GM12801 (cell line): Measurements from ENCODE around the gene PTPN20.

Experiments used
- TF ChIP-seq, protein P1 (sequence below): IDR thresholded peaks from one replicate; pipeline ENCODE4 v1.5.1; 2011; ENCODE audit warnings: control low read depth; ENCODE audit not compliant: insufficient read length; ENCODE audit errors: extremely low read depth

PTPN20 gene

GRCh38 chr10:47009215-47009838 lies 98.1 kb downstream of the PTPN20 start:
- TF ChIP-seq, protein P1, sequence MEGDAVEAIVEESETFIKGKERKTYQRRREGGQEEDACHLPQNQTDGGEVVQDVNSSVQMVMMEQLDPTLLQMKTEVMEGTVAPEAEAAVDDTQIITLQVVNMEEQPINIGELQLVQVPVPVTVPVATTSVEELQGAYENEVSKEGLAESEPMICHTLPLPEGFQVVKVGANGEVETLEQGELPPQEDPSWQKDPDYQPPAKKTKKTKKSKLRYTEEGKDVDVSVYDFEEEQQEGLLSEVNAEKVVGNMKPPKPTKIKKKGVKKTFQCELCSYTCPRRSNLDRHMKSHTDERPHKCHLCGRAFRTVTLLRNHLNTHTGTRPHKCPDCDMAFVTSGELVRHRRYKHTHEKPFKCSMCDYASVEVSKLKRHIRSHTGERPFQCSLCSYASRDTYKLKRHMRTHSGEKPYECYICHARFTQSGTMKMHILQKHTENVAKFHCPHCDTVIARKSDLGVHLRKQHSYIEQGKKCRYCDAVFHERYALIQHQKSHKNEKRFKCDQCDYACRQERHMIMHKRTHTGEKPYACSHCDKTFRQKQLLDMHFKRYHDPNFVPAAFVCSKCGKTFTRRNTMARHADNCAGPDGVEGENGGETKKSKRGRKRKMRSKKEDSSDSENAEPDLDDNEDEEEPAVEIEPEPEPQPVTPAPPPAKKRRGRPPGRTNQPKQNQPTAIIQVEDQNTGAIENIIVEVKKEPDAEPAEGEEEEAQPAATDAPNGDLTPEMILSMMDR = no peak

DNA sequence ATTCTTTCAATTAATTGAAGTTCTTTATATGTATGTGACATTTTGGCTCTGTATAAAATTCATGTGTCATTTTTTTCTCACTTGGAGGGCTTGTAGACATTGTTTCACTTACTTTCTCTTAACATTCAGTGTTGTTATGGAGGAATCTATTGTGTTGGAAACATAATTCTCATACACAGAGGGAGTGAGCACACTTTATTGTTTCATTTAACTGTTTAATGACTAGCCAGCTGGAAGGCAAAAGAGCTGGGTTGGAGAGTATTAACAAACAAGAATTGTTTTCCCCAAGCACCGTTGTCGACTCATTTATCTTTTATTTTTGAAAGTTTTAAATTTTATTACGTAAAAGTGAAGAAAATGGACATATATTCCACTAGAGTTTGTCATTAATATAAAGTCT lies 98.8 kb downstream of the PTPN20 start:
- TF ChIP-seq, protein P1 = no peak

GRCh38 chr10:47012214-47012613 lies 101.0 kb downstream of the PTPN20 start:
- TF ChIP-seq, protein P1 = no peak

DNA sequence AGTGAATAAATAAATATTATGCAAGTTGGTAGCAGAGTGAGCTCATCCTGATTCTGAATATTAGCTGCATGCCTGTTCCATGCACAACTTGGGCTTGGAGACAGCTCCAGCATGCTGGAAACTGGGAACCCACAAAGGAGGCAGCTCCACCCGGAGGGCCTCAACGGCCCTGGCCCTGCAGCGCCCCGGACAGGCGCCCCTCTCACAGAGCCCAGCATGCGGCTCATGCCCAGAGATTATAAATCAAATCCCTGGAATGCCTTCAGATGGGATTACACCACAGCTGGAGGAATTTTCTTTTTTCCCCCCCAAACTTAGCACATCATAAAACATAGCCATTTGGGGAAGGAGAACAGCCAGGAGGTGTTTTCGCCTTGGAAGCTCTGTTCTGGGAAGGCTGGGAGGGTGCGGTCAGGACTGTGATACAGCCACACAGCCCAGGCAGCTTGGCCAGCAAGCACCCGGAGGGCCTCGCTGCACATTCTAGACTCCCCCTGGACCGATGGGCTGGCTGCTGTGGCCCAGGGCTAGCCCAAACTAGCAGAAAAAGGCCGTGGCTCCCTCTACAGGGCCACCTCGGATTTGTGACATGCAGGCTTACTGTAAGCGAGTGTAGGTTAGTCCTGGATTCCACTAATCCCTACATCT lies 102.4 kb downstream of the PTPN20 start:
- TF ChIP-seq, protein P1 = no peak

GRCh38 chr10:47015404-47015803 lies 104.2 kb downstream of the PTPN20 start:
- TF ChIP-seq, protein P1 = no peak

DNA sequence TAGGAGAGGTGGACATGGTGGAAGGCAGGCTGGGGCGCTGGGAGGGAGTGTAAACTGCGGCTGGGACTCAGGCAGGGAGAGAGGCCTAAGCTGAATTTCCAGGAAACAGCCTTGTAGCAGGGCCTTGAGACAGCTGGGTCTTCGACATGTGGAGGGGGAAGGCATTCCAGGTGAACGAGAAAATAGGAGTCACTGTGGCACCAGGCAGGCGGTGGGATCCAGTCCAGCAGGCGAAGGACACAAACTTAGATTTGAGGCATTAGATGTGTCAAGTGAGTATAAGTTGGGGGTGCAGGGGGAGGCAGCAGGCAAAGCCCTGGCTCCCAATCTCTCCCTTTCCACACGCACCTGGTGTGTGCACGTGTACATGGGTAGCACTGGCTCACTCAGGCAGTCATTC lies 105.3 kb downstream of the PTPN20 start:
- TF ChIP-seq, protein P1 = no peak

DNA sequence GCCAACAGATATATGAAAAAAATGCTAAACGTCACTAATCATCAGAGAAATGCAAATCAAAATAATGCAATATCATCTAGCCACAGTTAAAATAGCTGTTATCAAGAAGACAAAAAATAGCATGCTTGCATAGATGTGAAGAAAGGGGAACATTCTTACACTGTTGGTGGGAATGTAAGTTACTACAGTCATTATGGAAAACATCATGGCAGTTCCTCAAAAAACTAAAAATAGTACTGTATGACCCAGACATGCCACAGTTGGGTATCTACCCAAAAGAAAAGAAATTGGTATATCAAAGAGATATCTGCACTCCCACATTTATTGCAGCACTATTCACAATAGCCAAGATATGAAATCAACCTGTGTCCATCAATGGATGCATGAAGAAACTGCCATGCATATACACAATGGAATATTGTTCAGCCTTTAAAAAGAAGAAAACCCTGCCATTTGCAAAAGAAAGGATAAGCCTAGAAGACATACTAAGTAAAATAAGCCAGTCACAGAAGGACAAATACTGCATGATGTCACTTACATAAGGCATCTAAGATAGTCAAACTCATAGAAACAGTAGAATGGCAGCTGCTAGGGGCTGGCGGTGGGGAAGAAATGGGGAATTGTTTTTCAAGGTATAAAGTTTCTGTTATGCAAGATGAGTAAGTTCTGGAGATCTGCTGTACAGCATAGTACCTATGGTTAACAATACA lies 107.0 kb downstream of the PTPN20 start:
- TF ChIP-seq, protein P1 = no peak
